GM21786 (cell line): ENCODE data around the gene HNRNPAB.

Source experiments
- ATAC-seq: cut with Tn5 transposase; IDR thresholded peaks from one replicate; pipeline ENCODE4 v1.9.1; 2021; ENCODE audit not compliant: unreplicated experiment

HNRNPAB gene

DNA sequence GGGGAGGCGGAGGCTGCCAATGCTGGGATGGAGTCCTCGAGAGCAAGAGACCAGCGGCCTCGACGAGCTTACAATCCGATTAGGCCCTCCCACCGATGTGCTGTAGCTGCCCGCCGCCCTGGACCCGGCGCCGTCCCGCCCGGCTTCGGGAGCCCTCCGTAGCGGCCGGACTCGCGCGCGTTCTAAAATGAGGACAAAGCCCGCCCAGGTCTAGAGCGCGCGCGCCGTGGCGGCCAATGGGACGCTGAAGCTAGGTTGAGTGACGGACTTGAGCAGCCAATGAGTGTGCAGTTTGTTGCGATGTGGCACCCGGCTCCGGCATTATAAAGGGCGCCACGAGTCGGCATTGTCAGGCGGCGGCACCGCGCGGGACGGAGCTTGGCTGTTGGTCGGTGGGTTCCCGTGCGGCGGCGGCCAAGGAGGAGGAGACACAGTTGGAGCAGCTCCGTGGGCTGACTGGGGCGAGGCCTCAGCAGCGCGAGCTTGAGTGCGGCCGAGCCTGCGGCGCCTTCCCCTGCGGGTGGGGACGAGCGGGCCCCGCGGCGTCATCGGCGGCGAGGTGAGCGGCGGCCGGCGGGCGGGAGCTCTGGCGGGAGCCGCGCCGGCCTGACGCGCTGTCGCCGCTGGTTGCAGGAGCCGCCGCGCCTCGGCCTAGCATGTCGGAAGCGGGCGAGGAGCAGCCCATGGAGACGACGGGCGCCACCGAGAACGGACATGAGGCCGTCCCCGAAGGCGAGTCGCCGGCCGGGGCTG, at the start of gene HNRNPAB:
Gene HNRNPAB, plus strand, starts transcription at position 352 of the 753 bp plus-strand sequence. Its CDS starts 305 bp downstream, at position 657.
- ATAC-seq = peak; percentile 83

DNA sequence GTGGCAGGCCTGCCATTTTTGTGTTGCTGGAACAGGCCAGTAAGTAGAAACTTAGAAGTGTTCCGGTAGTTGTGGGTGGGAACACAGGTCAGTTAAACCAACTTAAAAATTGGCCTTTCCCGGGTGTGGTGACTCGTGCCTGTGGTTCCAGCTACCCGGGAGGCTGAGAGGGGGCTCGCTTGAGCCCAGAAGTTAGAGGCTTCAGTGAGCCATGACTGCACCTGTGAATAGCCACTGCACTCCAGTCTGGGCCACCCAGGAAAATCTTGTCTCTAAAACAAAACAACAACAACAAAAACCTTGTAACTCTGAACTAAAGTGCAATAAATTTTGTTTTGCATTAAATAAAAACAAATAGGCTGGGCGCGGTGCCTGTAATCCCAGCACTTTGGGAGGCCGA, 49.3 kb upstream of the HNRNPAB start:
- ATAC-seq = no peak

DNA sequence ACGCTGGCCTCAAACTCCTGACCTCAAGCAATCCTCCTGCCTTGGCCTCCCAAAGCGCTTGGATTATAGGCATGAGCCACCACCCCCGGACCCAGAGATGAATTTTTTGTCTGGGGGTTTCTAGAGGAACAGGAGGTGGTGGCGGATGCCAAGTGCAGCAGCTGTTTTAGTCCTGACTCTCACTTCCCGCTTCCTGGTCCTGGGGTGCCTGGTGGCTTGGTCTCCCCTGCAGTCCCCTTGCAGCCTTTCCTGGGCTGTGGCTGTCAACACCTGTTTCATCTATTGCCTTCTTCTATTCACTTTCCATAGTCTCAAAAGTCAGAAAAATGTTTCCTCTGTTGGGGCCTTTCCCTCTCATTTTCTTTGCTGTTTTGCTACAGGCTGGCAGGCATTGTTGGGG, 44.2 kb upstream of the HNRNPAB start:
- no peak for ATAC-seq

DNA sequence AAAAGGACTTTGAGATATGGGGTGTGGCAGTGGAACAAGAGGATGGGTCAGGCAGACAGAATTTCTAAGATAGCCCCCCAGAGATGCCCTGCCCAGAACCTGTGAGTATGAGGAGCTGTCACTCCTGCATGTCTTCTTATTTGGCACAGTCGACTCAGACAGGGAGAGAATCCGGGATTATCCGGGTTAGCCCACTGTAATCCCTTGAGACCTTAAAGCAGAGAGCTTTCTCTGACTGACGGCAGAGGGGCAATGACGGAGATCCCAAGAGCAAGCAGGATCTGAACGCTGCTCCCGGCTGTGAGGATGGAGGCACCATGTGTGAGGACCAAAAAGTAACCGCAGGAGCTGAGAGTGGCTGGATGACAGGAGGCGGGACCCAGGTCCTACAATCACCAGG, 41.9 kb upstream of the HNRNPAB start:
- ATAC-seq = no peak

DNA sequence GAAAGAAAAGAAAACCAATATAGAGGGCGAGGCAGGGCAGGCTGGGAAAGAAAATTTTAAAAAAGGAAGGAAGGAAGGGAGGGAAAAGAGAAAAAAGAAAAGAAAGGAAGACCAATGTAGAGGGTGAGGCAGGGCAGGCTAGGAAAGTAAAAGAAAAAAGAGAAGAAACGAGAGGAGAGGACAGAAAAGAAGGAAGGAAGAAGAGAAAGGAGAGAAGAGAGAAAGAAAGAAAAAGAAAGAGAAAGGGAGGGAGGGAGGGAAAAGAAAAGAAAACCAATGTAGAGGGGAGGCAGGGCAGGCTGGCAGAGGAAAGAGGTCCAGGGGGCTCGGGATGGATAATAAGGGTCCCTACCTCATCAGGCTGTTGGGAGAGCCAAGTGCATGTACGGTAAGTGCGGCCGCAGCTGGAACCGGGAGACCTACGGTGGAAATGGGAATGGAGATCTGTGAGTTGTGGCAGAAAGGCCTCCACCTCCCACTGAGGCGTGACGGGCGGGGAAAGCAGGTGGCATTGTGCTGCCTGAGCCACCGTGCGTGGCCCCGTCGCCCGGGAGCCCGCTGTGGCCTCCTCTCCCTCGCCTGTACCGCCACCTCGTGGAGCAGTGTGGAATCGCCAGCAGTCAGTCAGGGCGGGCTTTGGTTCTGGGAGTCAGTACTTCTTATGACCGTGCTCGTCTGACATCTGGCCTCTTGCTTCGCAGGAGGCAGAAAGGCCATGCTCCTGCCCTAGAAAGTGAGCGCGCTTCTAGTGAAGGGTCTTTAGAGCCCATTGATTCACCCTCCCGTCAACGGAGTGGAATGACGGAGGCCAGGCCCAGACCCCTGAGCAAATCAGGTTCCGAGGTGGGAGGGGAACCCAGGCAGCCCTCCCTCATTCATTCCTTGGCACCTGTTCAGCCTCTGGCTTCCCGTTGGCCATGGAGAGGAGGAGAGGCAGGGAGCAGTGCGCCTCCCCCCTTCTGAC, 40.3 kb upstream of the HNRNPAB start:
- peak; percentile 95 for ATAC-seq

DNA sequence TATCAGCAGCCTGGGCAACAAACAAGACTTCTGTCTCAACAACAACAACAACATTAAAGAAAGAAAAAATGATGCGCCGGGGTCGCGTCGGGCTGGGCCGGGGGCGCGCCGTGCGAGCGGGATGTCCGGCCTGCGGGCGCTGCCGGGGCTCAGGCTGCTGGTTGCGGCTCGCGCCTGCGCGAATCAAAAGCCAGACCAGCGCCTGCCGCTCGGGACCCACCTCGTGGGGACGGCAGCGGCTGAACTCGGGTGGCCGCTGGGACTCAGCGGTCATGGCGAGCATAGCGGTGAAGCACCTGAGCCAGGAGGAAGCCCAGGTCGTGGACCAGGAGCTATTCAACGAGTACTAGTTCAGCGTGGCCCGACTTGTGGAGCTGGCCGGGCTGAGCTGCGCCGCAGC, 38.8 kb upstream of the HNRNPAB start:
- no peak for ATAC-seq

DNA sequence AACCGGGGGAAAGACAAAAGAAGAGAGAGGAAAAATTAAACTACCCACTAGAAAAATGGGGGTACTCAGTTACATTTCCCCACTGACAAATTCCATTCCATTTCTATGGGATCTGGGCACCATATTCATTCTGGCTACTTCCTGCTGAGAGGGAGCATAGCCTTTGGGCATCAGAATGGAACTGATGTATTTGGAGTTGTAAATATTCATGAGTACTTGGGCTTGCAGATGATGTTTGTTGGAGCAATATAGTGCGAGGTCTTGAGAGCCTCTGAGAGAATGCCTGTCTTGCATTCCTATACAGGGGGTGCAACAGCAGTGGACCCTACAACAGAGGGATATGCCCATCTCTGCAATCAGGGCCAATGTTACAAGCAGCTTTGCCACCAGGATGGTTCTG, 33.9 kb upstream of the HNRNPAB start:
- no peak for ATAC-seq

DNA sequence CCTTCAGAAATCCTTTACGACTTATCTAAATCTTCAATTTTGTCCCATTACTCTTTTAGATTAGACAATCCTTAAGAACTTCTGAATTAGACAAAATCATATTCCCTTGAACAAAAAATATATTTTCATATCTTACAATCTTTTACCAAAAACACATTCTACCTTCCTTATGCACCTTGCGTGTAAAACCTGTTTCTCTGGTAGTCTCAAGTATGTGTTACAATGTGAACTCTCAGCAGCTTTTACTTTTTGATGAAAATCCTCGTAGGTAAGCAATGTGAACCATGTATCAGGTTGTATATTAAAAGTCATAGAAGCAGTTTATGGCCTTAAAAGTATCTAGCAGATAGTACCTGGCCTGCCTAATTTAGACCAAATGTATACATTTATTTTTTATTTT, 29.9 kb upstream of the HNRNPAB start:
- ATAC-seq = no peak

DNA sequence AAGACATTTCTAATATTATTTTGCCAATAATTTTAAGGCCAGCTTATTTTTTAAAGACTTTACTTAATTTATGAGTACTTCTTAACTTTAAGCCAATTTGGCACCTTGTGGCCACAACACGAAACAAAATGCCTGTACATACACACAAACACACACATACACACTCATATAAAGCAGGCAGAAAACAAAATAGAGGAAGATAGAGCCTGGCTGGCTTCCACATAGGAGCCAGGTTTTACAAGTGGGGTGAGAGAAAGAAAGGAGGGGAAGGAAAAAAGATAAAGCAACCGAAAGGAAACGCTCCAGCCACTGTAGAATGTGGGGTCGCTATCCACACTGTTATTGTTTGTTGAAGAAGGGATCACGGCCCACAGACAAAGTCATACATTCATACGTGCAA, 27.5 kb upstream of the HNRNPAB start:
- no peak for ATAC-seq

DNA sequence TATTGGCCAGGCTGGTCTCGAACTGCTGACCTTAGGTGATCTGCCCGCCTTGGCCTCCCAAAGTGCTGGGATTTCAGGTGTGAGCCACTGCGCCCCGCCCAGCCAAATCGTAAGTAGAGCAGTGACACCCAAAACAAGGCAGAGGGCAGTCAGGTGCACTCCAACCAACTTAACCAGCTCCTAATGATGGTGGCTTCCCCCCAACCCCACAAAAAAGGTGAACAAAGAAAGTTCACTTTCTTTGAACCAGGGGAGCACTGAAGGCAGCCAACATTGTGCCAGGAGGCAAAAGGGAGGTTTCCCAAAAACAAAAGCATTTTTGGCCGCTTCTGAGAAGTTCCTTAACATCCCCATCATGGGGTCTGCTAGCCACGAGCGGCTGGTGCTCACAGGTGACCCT, 26.8 kb upstream of the HNRNPAB start:
- no peak for ATAC-seq

DNA sequence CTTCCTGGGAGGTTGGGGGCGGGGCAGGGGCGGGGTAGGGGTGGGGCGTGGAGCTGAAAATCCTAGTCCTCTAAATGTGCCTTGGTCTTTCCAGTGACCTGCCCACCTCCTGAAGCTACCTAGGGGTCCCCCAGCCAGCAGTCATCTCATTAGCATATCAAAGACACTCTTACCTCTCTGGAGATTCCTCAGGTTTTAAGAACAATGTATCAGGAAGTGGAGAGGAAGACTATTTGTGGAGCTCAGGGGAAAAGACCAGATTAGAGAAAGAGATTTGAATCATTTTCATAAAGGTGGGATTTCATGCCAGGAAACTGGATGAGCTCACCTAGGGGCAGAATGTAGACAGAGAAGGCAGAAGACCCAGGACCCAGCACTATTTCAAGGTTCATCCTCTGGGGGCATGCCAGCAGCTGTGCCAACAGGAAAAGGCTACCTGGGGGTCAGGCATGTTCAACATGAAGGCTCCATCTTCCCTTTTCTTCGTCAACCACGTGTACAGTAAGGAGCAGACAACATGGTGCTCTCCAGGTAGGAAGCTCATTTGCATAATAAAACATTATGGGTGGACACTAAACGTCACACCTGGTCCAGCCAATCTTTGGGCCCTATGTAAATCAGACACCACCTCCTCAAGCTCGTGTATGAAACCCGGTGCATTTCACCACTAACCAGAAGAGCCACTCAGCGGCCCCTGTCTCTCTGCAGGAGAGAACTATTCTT, 24.0 kb upstream of the HNRNPAB start:
- ATAC-seq = no peak

DNA sequence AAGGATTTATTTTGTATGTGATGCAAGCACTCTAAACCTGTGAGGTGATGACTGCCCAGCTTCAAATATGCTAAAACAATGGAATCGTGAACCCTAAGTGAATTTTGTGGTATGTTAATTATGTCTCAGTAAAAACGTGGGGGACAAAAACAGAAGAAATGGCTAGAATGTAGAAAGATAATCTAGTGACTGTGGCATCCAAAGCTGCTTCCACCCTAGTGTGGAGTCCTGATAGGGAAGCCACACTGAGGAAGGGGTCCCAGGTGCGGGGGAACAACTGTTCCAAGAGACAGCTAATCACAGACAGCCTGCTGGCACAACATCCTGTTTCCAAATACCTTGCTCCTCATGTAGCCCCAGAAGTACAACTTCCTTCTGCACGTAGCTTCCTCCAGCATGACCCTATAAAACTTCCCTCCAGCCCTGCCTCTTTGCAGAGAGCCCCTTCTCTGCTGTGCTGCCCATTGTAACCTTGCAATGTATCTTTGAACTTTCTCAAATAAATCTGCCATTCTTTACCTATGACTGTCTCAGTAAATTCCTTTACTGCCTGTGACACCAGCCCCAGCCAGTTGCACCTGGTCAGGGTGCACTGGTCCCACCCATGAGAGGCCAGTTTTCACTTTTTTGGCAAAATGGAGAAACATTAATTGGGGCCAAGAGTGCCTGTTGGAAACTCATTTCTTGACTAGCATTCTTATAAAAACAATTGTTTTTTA, 22.0 kb upstream of the HNRNPAB start:
- ATAC-seq = no peak

DNA sequence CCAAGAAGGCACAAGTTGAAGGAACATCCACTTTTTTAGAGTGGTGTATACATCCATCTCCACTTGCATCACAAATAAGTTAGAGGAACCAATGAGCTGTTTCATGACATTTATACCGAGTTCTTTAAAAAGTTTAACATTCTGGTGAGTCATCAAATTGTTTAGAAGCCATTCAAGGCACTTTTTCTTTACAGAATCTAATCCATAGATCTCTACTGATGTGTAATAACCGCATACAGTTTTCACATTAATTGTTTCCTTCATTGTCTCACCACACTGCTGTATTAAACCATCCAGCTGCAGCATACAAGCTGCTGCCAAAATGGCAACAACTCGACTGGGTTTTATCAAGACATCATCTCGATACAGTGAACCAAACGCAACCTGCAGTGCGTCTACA, 17.9 kb upstream of the HNRNPAB start:
- ATAC-seq = no peak

DNA sequence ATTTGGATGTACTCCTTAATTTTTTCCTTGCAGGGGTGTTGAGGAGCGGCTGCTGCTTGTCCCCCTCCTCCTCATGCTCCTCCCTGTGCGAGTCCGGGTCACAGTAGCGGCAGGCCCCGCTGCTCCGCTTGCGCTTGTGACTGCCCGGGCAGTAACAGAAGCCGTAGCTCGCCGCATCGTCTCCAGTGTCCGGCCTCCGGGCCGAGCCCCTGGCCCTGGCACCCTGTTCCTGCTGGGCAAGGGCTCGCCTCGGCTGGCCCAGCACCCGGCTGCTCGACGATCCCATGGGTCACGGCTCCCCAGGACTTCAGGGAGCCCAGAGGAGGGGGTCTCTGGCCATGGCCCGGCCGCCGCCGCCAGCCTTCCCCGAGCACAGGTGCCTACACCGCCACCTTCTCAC, 17.3 kb upstream of the HNRNPAB start, which contains the start of gene GMCL2:
Gene GMCL2, minus strand, starts transcription at position 358 of the 400 bp plus-strand sequence. Its CDS starts 72 bp downstream, at position 286.
- ATAC-seq = no peak

DNA sequence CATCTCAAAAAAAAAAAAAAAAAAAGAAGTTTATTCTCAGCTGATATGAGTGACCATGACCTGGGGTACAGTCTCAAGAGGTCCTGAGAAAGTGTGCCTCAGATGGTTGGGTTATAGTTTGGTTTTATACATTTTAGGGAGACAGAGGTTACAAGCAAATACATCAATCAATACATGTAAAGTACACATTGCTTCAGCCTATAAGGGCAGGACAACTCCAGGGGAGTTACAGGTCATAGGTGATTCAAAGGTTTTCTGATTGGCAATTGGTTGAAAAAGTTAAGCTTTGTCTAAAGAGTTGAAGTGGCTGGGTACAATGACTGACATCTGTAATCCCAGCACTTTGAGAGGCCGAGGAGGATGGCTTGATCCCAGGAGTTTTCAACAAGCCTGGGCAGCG, 14.9 kb upstream of the HNRNPAB start:
- no peak for ATAC-seq

DNA sequence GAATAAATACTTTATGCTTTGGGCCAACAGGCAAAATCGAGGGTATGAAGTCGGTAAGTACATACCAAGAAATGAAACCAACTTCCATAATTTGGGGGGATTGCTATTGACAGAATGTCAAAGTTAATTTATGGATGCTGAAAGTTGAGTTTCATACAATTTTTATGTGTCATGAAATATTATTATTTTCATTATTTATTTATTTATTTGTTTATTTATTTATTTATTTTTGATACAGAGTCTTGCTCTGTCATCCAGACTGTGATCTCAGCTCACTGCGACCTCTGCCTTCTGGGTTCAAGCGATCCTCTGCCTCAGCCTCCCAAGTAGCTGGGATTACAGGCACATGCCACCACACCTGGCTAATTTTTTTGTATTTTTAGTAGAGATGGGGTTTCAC, 12.7 kb upstream of the HNRNPAB start:
- ATAC-seq = no peak

DNA sequence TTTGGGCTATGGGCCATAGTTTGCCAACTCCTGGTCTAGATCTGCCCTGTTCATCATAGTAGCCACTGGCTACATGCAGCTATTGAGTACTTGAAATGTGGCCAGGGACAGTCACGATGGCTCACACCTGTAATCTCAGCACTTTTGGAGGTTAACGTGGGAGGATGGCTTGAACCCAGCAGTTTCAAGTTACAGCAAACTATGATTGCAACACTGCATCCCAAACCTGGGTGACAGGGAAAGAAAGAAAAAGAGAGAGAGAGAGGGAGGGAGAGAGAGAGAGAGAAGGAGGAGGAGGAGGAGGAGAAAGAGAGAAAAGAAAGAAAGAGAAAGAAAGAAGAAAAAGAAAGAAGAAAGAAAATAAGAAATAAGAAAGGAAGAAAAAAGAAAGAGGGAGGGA, 12.1 kb upstream of the HNRNPAB start:
- ATAC-seq = no peak

DNA sequence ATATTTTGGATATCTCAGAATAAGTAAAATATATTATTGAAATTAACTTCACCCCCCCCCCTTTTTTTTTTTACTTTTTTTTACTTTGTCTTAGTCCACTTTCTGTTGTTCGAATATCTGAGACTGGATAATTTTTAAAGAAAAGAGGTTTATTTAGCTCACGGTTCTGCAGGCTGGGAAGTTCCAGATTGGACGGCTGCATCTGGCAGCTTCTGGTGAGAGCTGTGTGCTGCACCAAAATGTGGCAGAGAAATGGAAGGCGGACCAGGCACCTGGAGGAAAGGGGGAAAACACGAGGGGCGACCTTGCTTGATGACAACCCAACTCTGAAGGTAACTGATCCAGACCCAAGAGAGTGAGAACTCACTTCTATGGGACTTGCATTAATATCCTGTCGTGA, 11.5 kb upstream of the HNRNPAB start:
- no peak for ATAC-seq

DNA sequence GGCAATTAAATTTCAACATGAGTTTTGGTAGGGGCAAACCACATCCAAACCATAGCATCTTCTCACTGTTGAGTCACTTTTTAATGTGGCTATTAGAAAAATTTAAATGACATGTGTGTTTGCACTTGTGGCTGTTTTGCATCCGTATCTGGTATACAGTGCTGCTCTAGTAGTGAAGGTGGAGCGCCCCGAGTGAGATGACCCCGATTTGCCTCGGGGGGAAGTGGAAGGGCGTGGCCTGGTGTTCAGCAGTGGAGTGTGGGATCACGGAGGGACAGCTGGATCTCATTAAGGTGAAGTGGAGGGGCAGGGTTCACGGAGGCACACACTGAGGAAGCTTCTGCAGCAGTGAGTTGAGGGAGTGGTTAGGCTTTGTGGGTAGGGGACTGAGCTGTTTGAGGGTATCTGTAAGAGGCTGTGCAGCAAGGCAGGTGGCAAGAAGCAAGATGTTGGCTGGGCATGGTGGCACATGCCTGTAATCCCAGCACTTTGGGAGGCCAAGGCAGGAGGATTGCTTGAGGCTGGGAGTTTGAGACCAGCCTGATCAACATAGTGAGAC, 11.0 kb upstream of the HNRNPAB start:
- no peak for ATAC-seq

DNA sequence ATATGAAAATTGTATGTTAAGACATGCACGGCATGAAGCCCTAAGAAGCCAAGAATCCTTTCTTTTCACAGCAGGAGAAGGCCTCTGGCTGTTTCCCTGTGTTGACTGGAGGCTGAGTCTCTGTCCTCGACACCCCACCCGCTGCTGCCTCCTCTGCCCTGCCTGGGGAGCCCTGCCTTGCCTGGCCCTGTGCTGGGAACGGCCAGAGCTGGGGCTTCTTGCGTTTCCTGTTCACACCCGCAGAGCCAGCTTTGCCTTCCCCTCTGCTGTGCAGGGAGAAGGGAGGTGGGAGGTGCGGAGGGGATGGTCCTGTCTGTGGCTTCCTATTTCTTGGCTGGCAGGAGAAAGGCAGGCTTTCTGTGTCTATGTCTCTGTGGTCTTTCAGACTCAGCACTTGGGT, 10.3 kb upstream of the HNRNPAB start:
- ATAC-seq = no peak
